K562 (cell line): ENCODE measurements around the gene RWDD1. TPM values are rescaled to one million over a fixed set of nuclear protein-coding genes. Genes with fewer than 3 reads are reported as not detected.

Experiments
- ATAC-seq: fragments of 200-7000 bp; cut with Tn5 transposase; 3 replicates; pipeline ENCODE4 v1.9.1; 2020; ENCODE audit warnings: moderate library complexity
- BruUV-seq: library from RNA; stranded (reverse); fragments of 400-500 nt; replicated peaks from 2 replicates; lab custom pipeline; 2021; lab: Mats Ljungman, UMichigan
- CTCF ChIA-PET: fragments of 300-600 bp; formaldehyde crosslinking; extraction: SDS; loops from one replicate; lab custom pipeline; 2021; ENCODE audit warnings: low intra/inter-chr PET ratio; lab: Yijun Ruan, JAX
- POLR2A ChIA-PET: fragments of 300-600, 350-650 bp; sonication (Branson Sonifier 250); formaldehyde crosslinking; extraction: SDS; loops from one replicate; lab custom pipeline; 2021; ENCODE audit warnings: antibody characterized with exemption, inconsistent platforms; lab: Yijun Ruan, JAX
- DNase-seq, 4 experiments: peaks; one replicate each; pipeline versions ENCODE4 v3.0.0 to v3.0.0-alpha.2; 2011 to 2018; ENCODE audit warnings: low spot score in 3 of 4, mixed read lengths in 3 of 4; ENCODE audit errors: extremely low read depth in 1 of 4
- FAIRE-seq: peaks from 2 replicates; lab custom pipeline; 2011; peaks lifted over from hg19 to GRCh38; lab: Jason Lieb, UNC
- H2AFZ ChIP-seq: 2 replicates; pipeline ENCODE4 v1.6.0; 2011; ENCODE audit warnings: low read depth, low read length, control low read depth, inconsistent platforms
- H3K27ac ChIP-seq: fragments of 200-600 bp; 3 replicates; pipeline ENCODE4 v1.8.0; 2011; ENCODE audit warnings: low read depth, mild to moderate bottlenecking, control low read depth, inconsistent platforms, low read length, moderate library complexity, mixed read lengths; ENCODE audit errors: extremely low read depth
- H3K27me3 ChIP-seq, 2 experiments: fragments of 300-600 bp in 1 of 2; 2 replicates in 1 of 2; 3 replicates in 1 of 2; pipeline versions ENCODE4 v1.6.0 to v1.8.0; 2011; ENCODE audit warnings: inconsistent platforms in 2 of 2, low read length in 2 of 2, mild to moderate bottlenecking in 1 of 2, mixed read lengths in 1 of 2, moderate library complexity in 1 of 2; ENCODE audit not compliant: control insufficient read depth in 2 of 2, insufficient read depth in 2 of 2
- H3K36me3 ChIP-seq: fragments of 300-600 bp; 3 replicates; pipeline ENCODE4 v1.8.0; 2011; ENCODE audit warnings: mild to moderate bottlenecking, low read length, inconsistent platforms; ENCODE audit not compliant: control insufficient read depth, insufficient read depth
- H3K4me1 ChIP-seq, 2 experiments: fragments of 200-600 bp in 1 of 2; replicated peaks in 1 of 2; 2 replicates in 1 of 2; 3 replicates in 1 of 2; pipeline versions ENCODE4 v1.5.1 to v1.8.0; 2011; ENCODE audit warnings: inconsistent platforms in 2 of 2, low read length in 2 of 2, mild to moderate bottlenecking in 1 of 2, mixed read lengths in 1 of 2, moderate library complexity in 1 of 2; ENCODE audit not compliant: control insufficient read depth in 2 of 2, insufficient read depth in 2 of 2
- H3K4me2 ChIP-seq: 2 replicates; pipeline ENCODE4 v1.6.1; 2011; ENCODE audit warnings: low read length, control low read depth, inconsistent platforms, mixed read lengths; ENCODE audit not compliant: insufficient read depth
- H3K4me3 ChIP-seq: fragments of 200-600 bp; sonication (generic), shearing (Covaris generic); 2 replicates; pipeline ENCODE4 v1.5.1; 2016; ENCODE audit warnings: control low read depth, inconsistent platforms
- H3K79me2 ChIP-seq: fragments of 200-600 bp; 3 replicates; pipeline ENCODE4 v1.8.0; 2011; ENCODE audit warnings: low read length, inconsistent platforms; ENCODE audit not compliant: control insufficient read depth, insufficient read depth
- H3K9ac ChIP-seq, 2 experiments: 2 replicates each; pipeline versions ENCODE4 v1.6.0 to v1.6.1; 2011; ENCODE audit warnings: low read depth in 2 of 2, low read length in 2 of 2, control low read depth in 1 of 2, inconsistent platforms in 1 of 2, mild to moderate bottlenecking in 1 of 2, mixed read lengths in 1 of 2; ENCODE audit not compliant: insufficient read depth in 1 of 2
- H3K9me1 ChIP-seq: one replicate; pipeline ENCODE4 v1.6.0; 2011; ENCODE audit warnings: inconsistent platforms, mild to moderate bottlenecking, low read length, moderate library complexity; ENCODE audit not compliant: control insufficient read depth, insufficient read depth
- H3K9me3 ChIP-seq: replicated peaks from 2 replicates; pipeline ENCODE4 v1.5.1; 2011; ENCODE audit warnings: low read depth, low read length, inconsistent platforms; ENCODE audit not compliant: control insufficient read depth, insufficient read depth
- H4K20me1 ChIP-seq: replicated peaks from 2 replicates; pipeline ENCODE4 v1.6.1; 2011; ENCODE audit warnings: low read length, inconsistent platforms, mixed read lengths; ENCODE audit not compliant: control insufficient read depth, insufficient read depth
- BMI1 ChIP-seq: fragments of 150-350 bp; IDR thresholded peaks from 2 replicates; pipeline ENCODE4 v1.6.1; 2014; ENCODE audit warnings: low read length
- ELK3 ChIP-seq: fragments of 450-650 bp; formaldehyde crosslinking; IDR thresholded peaks from 2 replicates; pipeline ENCODE4 v1.4.0; 2020; ENCODE audit warnings: mild to moderate bottlenecking
- SMAD4 ChIP-seq: fragments of 250-450 bp; sonication (Bioruptor Pico); conservative IDR thresholded peaks from 2 replicates; pipeline ENCODE4 v1.8.0; 2021; ENCODE audit warnings: inconsistent platforms, mild to moderate bottlenecking, moderate library complexity
- WGBS: fragments of 100-300 bp; shearing (Covaris generic); methylation state at CpG from one replicate; pipeline ENCODE4 v1.1.6; 2016; ENCODE audit warnings: low coverage, mixed read lengths; ENCODE audit not compliant: insufficient coverage; ENCODE audit errors: missing lambda C conversion rate; 5-methylcytosine and 5-hydroxymethylcytosine counted together
- in situ Hi-C: fragments of 300-500 bp; cut with MboI; formaldehyde crosslinking; loops from 4 replicates; pipeline ENCODE4 v1.15.0; 2018; ENCODE audit warnings: inconsistent platforms, mixed read lengths
- intact Hi-C: fragments of 100-400 bp; cut with micrococcal nuclease; formaldehyde crosslinking; loops from 2 replicates; pipeline ENCODE4 v1.14.2; 2022
- polyA plus RNA-seq, 8 experiments: library from polyadenylated mRNA; depleted of rRNA in 4 of 8; stranded (reverse) in 5 of 8; unstranded in 3 of 8; fragments of >200 nt; fragmentation: Nextera tagmentation in 2 of 8; fragmentation: Illumina TruSeq in 1 of 8; extraction: Ambion mirVana in 2 of 8; extraction: Trizol in 1 of 8; gene quantifications; 2 replicates each; pipeline versions ENCODE4 v1.2.1 to v1.2.3, GENCODE V29; 2011 to 2014; ENCODE audit warnings: inconsistent platforms in 1 of 8, missing spikeins in 1 of 8
- total RNA-seq, 7 experiments: library from RNA; depleted of rRNA in 6 of 7; stranded (reverse); fragments of >200 nt in 6 of 7; fragmentation: Illumina TruSeq in 2 of 7; extraction: Trizol in 2 of 7; gene quantifications; 2 replicates each; pipeline versions ENCODE4 v1.2.1 to v1.2.3, GENCODE V29; 2011 to 2021; ENCODE audit warnings: low replicate concordance in 1 of 7

The RWDD1 gene
- total and polyA plus RNA-seq, 9 of the 15 experiments (the other 6 are each of a cell fraction or from before 2014, with no cell fraction given), result 31.9 to 89.8 (median 48.7) TPM

- no peak within 1 kb of the TSS for H3K4me3 ChIP-seq
- no peak within 1 kb of the TSS for H3K27ac ChIP-seq
- no peak for ATAC-seq
- H3K36me3 ChIP-seq, result no peaks in the 10 kb centered on the region
- in situ Hi-C loops, result no loop called here
- POLR2A ChIA-PET, result interaction anchor here (0.6 to 1.4 kb wide), 2 partner anchors 12 to 14 kb away, joined by 3 to 4 read pairs; no protein-coding TSS in a partner anchor
- H3K4me2 ChIP-seq, result no peak within 1 kb of the TSS
- H3K4me1 ChIP-seq, result no peaks in the 10 kb centered on the region
- H3K27me3 ChIP-seq, result peaks cover 8 to 16% of the 10 kb centered on the region in 2 experiments; a peak in 4 of 5 replicates
- CTCF ChIA-PET, result no interaction called here
- DNase-seq, result no peak
- no TSS peak for BruUV-seq
- WGBS, result 1% methylated on average over 4 of the region's 4 CpGs
- FAIRE-seq, result no peak
- H2AFZ ChIP-seq, result no peak within 1 kb of the TSS
- H3K9me1 ChIP-seq, result no peaks in the 10 kb centered on the region
- no peak within 1 kb of the TSS for H3K9ac ChIP-seq
- intact Hi-C loops, result no loop called here
- no peak for TF ChIP-seq SMAD4 (CRISPR knock-in tag)
- TF ChIP-seq BMI1, result no peak
- no peaks in the 10 kb centered on the region for H4K20me1 ChIP-seq
- no peaks in the 10 kb centered on the region for H3K9me3 ChIP-seq
- no peaks in the 10 kb centered on the region for H3K79me2 ChIP-seq
These were observed 25.7 kb upstream of the RWDD1 start, which contains the start of gene TRAPPC3L for GRCh38 chr6:116545651-116546050. Gene TRAPPC3L, minus strand, starts transcription at chr6:116545684. Its CDS starts 170 bp downstream, at chr6:116545514.

DNA sequence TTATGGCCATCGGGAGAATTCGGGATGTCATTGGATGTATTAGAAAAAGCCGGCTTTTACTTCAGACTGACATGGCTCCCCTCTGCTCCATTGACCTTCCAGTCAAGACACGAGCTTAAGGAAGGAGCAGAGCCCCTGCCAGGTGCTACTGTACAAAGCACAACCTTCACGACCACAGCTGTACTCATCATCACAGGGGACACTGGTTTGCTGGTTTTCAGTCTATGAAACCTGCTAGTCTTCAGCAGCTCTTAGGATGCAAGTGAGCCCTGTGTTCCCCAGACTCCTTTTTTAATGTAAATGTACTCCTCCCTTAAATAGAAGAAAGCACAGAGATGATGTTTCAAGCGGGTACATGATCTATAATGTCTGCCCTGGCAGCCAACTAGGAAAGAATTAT, 23.9 kb upstream of the RWDD1 start:
- no peak for DNase-seq
- no peaks in the 10 kb centered on the region for H3K36me3 ChIP-seq
- CTCF ChIA-PET, result interaction anchor here (0.6 kb wide), 1 partner anchor 98 kb away, joined by 3 read pairs; no protein-coding TSS in a partner anchor
- intact Hi-C loops, result no loop called here
- WGBS, result 9% methylated on average over 6 of the region's 6 CpGs
- in situ Hi-C loops, result no loop called here
- no peak for TF ChIP-seq ELK3
- H3K79me2 ChIP-seq, result no peaks in the 10 kb centered on the region
- POLR2A ChIA-PET, result no interaction called here
- no peak overlapping the region for H3K27ac ChIP-seq
- peak; percentile 55 for ATAC-seq
- no peak overlapping the region for H3K9ac ChIP-seq
- H3K9me1 ChIP-seq, result no peaks in the 10 kb centered on the region
- no peak overlapping the region for H3K4me2 ChIP-seq
- 0 out of 2 replicates have a peak overlapping the region, but pooled peaks have one; percentile 8 for H2AFZ ChIP-seq
- no peaks in the 10 kb centered on the region for H3K4me1 ChIP-seq
- no TSS peak for BruUV-seq
- peaks cover 8 to 13% of the 10 kb centered on the region in 2 experiments; a peak in 4 of 5 replicates for H3K27me3 ChIP-seq
- FAIRE-seq, result no peak
- H3K9me3 ChIP-seq, result no peaks in the 10 kb centered on the region
- no peak overlapping the region for H3K4me3 ChIP-seq
- H4K20me1 ChIP-seq, result no peaks in the 10 kb centered on the region
